Tibial nerve (tissue), 4 donors: ENCODE measurements around the gene WFDC1. TPM values are rescaled to one million over a fixed set of nuclear protein-coding genes. Genes with fewer than 3 reads are reported as not detected.

Experiments
- DNase-seq, 2 donors: peaks; one replicate each; pipeline ENCODE4 v3.0.0-alpha.2; 2019; ENCODE audit warnings: low spot score in 2 of 2
- H3K27ac ChIP-seq, 4 donors: fragments of 200-600 bp; sonication (generic) in 3 of 4; one replicate each; pipeline ENCODE4 v1.5.1; 2017 to 2019; ENCODE audit warnings: mild to moderate bottlenecking in 1 of 4
- H3K27me3 ChIP-seq, 2 donors: fragments of 200-600 bp; sonication (generic) in 1 of 2; one replicate each; pipeline versions ENCODE4 v1.5.1 to v1.6.0; 2017 to 2019
- H3K36me3 ChIP-seq, 3 donors: fragments of 200-600 bp; sonication (generic); one replicate each; pipeline ENCODE4 v1.5.1; 2018 to 2019
- H3K4me1 ChIP-seq, 4 donors: fragments of 200-600 bp; sonication (generic) in 3 of 4; one replicate each; pipeline ENCODE4 v1.5.1; 2017 to 2019
- H3K4me3 ChIP-seq, 4 donors: fragments of 200-600 bp; sonication (generic) in 3 of 4; one replicate each; pipeline ENCODE4 v1.5.1; 2017 to 2019; ENCODE audit warnings: mild to moderate bottlenecking in 1 of 4, moderate library complexity in 1 of 4
- H3K9me3 ChIP-seq, 4 donors: fragments of 200-600 bp; sonication (generic) in 3 of 4; one replicate each; pipeline ENCODE4 v1.5.1; 2017 to 2019
- EP300 ChIP-seq, 2 donors: sonication (generic); formaldehyde crosslinking; IDR thresholded peaks; one replicate each; pipeline ENCODE4 v1.6.1; 2017; ENCODE audit warnings: antibody characterized with exemption in 2 of 2, mild to moderate bottlenecking in 1 of 2
- POLR2A ChIP-seq, 2 donors: fragments of 450-650 bp; IDR thresholded peaks; one replicate each; pipeline ENCODE4 v1.6.1; 2017; ENCODE audit warnings: antibody characterized with exemption in 2 of 2, mild to moderate bottlenecking in 2 of 2, moderate library complexity in 2 of 2
- WGBS, 2 donors: methylation state at CpG; one replicate each; pipeline ENCODE4 v1.1.5; 2018; 5-methylcytosine and 5-hydroxymethylcytosine counted together
- total RNA-seq, 4 donors: library from RNA; depleted of rRNA; stranded (reverse); fragments of >200 nt; gene quantifications; one replicate each; pipeline ENCODE4 v1.1.0, GENCODE V29; 2016
- TF ChIP-seq, protein P1 (sequence below), 5 experiments: fragments of 200-600 bp in 3 of 5; fragments of 450-650 bp in 2 of 5; sonication (generic) in 3 of 5; IDR thresholded peaks; one replicate each; pipeline ENCODE4 v1.5.1; 2016 to 2019; ENCODE audit warnings: antibody characterized with exemption in 5 of 5, mild to moderate bottlenecking in 3 of 5, moderate library complexity in 2 of 5

WFDC1 gene
- total RNA-seq, 4 donors from 2014 or later = 3.5 to 4.6 (median 4.2) TPM

DNA sequence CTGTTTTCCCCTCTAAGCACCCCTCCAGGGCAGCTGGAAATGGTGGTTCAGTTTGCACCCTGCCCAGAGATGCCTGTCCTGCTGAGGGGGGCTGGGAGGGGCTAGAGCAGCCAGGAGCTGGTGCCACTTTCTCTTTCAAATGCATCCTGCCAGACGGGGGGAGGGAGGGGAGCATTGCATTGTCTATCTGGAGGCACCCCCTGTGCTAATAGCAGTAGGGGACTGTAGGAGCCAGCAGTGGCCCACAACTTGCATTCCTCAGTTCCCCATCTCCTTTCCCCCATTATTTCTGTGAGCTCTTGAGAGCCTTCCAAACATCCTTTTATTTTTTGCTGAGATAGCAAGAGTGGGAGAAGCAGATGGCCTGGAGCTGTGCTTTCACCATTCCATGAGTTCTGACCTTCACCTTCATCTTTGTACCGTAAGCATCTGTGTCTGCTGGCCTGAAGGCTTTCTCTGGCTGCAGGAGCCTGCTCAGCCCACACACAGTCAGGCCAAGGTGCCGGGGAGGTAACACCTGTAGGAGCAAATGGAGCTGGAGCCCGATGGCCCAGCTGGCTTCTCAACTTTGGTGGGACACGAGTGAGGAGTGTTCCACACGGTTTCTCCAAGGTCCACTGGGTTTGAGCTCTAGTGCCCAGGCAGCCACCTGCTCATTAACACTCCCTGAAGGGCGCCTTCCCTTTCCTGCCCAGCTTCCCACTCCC lies 5.2 kb downstream of the WFDC1 start:
- H3K9me3 ChIP-seq = no peaks in the 10 kb centered on the region
- no peak overlapping the region for H3K4me3 ChIP-seq
- no peak for DNase-seq
- TF ChIP-seq EP300 (IDR thresholded peaks at IDR 0.05) (no peak), POLR2A (IDR thresholded peaks at IDR 0.05) (no peak)
- TF ChIP-seq, protein P1, sequence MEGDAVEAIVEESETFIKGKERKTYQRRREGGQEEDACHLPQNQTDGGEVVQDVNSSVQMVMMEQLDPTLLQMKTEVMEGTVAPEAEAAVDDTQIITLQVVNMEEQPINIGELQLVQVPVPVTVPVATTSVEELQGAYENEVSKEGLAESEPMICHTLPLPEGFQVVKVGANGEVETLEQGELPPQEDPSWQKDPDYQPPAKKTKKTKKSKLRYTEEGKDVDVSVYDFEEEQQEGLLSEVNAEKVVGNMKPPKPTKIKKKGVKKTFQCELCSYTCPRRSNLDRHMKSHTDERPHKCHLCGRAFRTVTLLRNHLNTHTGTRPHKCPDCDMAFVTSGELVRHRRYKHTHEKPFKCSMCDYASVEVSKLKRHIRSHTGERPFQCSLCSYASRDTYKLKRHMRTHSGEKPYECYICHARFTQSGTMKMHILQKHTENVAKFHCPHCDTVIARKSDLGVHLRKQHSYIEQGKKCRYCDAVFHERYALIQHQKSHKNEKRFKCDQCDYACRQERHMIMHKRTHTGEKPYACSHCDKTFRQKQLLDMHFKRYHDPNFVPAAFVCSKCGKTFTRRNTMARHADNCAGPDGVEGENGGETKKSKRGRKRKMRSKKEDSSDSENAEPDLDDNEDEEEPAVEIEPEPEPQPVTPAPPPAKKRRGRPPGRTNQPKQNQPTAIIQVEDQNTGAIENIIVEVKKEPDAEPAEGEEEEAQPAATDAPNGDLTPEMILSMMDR (IDR thresholded peaks at IDR 0.05) = no peak
- H3K27ac ChIP-seq = peak overlapping the region in 1 of 4 donors; percentile 20
- H3K27me3 ChIP-seq = peaks cover 0 to 6% of the 10 kb centered on the region in 2 donors
- WGBS, 2 donors = 58 to 72% methylated on average over 7 of the region's 7 CpGs
- peaks cover 0 to 55% (median 6%) of the 10 kb centered on the region in 4 donors for H3K4me1 ChIP-seq
- no peaks in the 10 kb centered on the region for H3K36me3 ChIP-seq

DNA sequence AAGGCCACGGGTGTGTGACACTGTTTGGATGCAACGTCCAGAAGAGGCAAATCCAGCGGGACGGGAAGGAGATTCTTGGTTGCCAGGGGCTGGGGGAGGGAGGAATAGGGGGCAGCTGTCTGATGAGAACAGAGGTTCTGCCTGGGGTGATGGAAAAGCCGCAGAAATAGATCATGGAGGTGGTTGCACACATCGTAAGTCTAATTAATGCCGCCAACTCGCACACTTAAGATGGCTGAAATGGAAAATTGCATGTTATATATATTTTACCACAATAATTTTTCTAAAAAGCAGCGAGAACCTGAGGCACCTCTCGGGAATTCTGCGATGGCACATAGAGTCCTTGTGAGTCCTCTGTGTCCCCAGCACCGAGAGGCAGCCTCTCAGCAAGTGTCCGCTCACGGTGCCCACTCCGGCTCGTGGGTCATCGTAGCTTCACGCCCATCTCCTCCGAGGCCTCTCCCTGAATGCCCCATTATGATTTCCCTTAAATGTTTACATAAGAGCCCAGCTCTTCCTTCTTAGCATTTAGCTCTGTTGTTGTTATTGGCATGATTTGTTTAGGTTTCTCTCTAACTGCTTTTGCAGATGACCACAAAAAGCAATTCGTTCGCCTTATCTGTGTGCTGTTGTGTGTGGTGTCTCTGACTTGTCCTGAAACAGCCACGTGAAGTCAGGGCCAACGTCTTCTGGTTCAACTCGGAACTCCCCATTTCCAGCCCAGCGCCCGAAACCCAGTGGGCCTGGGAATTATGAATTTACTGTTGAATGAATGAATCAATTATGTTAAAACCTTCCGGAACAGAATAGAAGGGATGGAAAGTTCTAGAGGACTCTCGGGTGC lies 7.7 kb downstream of the WFDC1 start:
- H3K9me3 ChIP-seq = no peaks in the 10 kb centered on the region
- H3K36me3 ChIP-seq = no peaks in the 10 kb centered on the region
- 43 to 45% methylated on average over 28 of the region's 28 CpGs for WGBS, 2 donors
- peaks cover 0 to 39% (median 4%) of the 10 kb centered on the region in 4 donors for H3K4me1 ChIP-seq
- peak overlapping the region; percentile 37 to 82 (median 60) for H3K27ac ChIP-seq
- peak overlapping the region in 1 of 4 donors; percentile 1 for H3K4me3 ChIP-seq
- no peak for TF ChIP-seq POLR2A (IDR thresholded peaks at IDR 0.05)
- no peak for TF ChIP-seq EP300 (IDR thresholded peaks at IDR 0.05)
- TF ChIP-seq, protein P1 (IDR thresholded peaks at IDR 0.05) = no peak
- no peaks in the 10 kb centered on the region for H3K27me3 ChIP-seq
- no peak for DNase-seq

DNA sequence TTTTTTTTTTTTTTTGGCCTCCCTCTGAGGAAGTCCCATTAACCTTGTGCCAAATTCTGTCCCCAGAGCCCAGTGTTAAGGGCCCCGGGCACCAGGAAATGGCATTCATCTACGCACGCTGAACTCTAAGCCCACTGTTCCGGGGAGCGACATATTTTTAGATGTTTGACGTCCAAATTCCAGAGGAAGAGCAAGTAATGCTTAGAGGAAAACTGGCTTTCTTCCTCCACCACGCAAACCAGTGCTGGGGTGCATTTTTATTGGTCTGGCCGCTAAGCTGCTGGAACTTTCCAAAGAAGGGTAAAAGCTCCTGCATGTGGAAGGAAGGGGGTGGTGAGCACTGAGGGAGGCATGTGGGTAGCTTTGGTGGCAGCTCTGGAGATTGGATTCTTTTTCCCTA lies 8.3 kb downstream of the WFDC1 start:
- 17 to 20% methylated on average over 8 of the region's 8 CpGs for WGBS, 2 donors
- Histone ChIP-seq H3K27ac (peak overlapping the region; percentile 37 to 82 (median 60)), H3K27me3 (no peaks in the 10 kb centered on the region), H3K4me3 (peak overlapping the region in 1 of 4 donors; percentile 1), H3K36me3 (no peaks in the 10 kb centered on the region), H3K9me3 (no peaks in the 10 kb centered on the region), H3K4me1 (peaks cover 0 to 41% (median 4%) of the 10 kb centered on the region in 4 donors)
- TF ChIP-seq, protein P1 (IDR thresholded peaks at IDR 0.05) = no peak
- TF ChIP-seq POLR2A (IDR thresholded peaks at IDR 0.05) (no peak), EP300 (IDR thresholded peaks at IDR 0.05) (peak; percentile 63 to 76)
- no peak for DNase-seq

DNA sequence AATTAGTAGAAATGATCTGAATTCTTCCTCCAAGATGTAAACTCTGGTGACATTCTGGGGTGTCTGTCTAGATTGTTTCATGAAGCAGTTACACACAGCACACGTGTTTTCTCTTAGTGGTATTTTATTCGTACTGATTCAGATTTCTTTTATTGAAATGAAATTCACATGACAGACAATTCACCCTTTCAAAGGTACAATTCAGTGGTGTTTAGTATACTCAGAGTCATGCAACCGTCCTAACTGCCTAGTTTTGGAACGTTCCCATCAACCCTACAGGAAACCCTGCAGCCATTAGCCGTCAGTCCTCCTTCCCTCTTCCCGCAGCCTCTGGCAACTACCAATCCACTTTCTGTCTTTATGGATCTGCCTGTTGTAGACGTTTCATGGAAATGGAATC lies 8.8 kb downstream of the WFDC1 start:
- DNase-seq = no peak
- no peaks in the 10 kb centered on the region for H3K9me3 ChIP-seq
- TF ChIP-seq EP300 (IDR thresholded peaks at IDR 0.05) (no peak), POLR2A (IDR thresholded peaks at IDR 0.05) (no peak)
- TF ChIP-seq, protein P1 (IDR thresholded peaks at IDR 0.05) = no peak
- H3K27me3 ChIP-seq = no peaks in the 10 kb centered on the region
- H3K36me3 ChIP-seq = no peaks in the 10 kb centered on the region
- H3K27ac ChIP-seq = peak overlapping the region in 2 of 4 donors; percentile 80 to 82
- no peak overlapping the region for H3K4me3 ChIP-seq
- 31 to 35% methylated on average over 7 of the region's 7 CpGs for WGBS, 2 donors
- peaks cover 0 to 46% (median 4%) of the 10 kb centered on the region in 4 donors for H3K4me1 ChIP-seq

DNA sequence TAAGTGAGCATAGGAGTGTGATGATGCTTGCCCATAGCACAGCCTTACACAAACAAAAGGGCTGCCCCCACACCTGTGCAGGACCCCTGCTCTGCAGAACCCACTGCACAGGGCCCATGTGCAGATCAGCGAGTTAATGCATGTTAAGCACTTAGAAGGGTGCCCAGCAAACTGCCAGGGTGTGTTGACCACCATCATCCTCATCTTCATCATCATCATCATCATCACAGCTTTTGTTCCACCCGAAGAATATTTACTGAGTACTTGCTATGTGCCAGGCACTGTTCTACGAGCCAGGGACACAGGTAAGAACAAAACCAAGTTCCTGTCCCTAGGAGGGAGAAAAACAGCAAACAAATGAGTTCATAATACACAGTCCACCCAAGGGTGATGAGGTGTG lies 11.9 kb downstream of the WFDC1 start:
- H3K36me3 ChIP-seq = no peaks in the 10 kb centered on the region
- 84 to 90% methylated on average over 3 of the region's 3 CpGs for WGBS, 2 donors
- peaks cover 0 to 8% of the 10 kb centered on the region in 2 donors for H3K27me3 ChIP-seq
- H3K4me3 ChIP-seq = no peak overlapping the region
- no peak for TF ChIP-seq POLR2A (IDR thresholded peaks at IDR 0.05)
- TF ChIP-seq, protein P1 (IDR thresholded peaks at IDR 0.05) = no peak
- TF ChIP-seq EP300 (IDR thresholded peaks at IDR 0.05) = no peak
- H3K27ac ChIP-seq = no peak overlapping the region
- no peak for DNase-seq
- peaks cover 0 to 36% (median 4%) of the 10 kb centered on the region in 4 donors for H3K4me1 ChIP-seq
- H3K9me3 ChIP-seq = no peaks in the 10 kb centered on the region
